Endodermal cell (in vitro differentiated cells): Measurements from ENCODE around the gene KIF3A. TPM values are rescaled to one million over a fixed set of nuclear protein-coding genes. Genes with fewer than 3 reads are reported as not detected.

Experiments used
- DNase-seq: peaks from one replicate; pipeline ENCODE4 v3.0.0-alpha.2; 2017
- H3K27ac ChIP-seq: 2 replicates; pipeline ENCODE4 v1.5.1; 2013; ENCODE audit warnings: mild to moderate bottlenecking, low read depth, low read length, moderate library complexity
- H3K27me3 ChIP-seq: 2 replicates; pipeline ENCODE4 v1.6.1; 2013; ENCODE audit warnings: mild to moderate bottlenecking, low read length, moderate library complexity; ENCODE audit not compliant: insufficient read depth, control insufficient read depth, poor library complexity, severe bottlenecking
- H3K36me3 ChIP-seq: 2 replicates; pipeline ENCODE4 v1.7.0; 2013; ENCODE audit warnings: mild to moderate bottlenecking, low read length, moderate library complexity; ENCODE audit not compliant: control insufficient read depth, insufficient read depth
- H3K4me1 ChIP-seq: one replicate; pipeline ENCODE4 v1.7.0; 2013; ENCODE audit warnings: low read length; ENCODE audit not compliant: control insufficient read depth, insufficient read depth
- H3K4me3 ChIP-seq: 2 replicates; pipeline ENCODE4 v1.5.1; 2013; ENCODE audit warnings: mild to moderate bottlenecking, low read length, moderate library complexity
- H3K9ac ChIP-seq: 2 replicates; pipeline ENCODE4 v1.6.1; 2013; ENCODE audit warnings: mild to moderate bottlenecking, low read length, moderate library complexity; ENCODE audit not compliant: poor library complexity, severe bottlenecking; ENCODE audit errors: extremely low read depth
- H3K9me3 ChIP-seq: 2 replicates; pipeline ENCODE4 v1.6.1; 2013; ENCODE audit warnings: mild to moderate bottlenecking, low read length, moderate library complexity; ENCODE audit not compliant: control insufficient read depth
- H3K27ac Mint-ChIP-seq: 2 replicates; pipeline ENCODE4 v1.8.0; 2020; ENCODE audit warnings: mixed read lengths
- H3K27me3 Mint-ChIP-seq: 2 replicates; pipeline ENCODE4 v1.8.0; 2021; ENCODE audit warnings: mild to moderate bottlenecking, mixed read lengths; ENCODE audit not compliant: insufficient read depth
- H3K36me3 Mint-ChIP-seq: 2 replicates; pipeline ENCODE4 v1.8.0; 2020; ENCODE audit warnings: low read depth, mixed read lengths
- H3K4me1 Mint-ChIP-seq: 2 replicates; pipeline ENCODE4 v1.8.0; 2020; ENCODE audit warnings: mixed read lengths
- H3K4me3 Mint-ChIP-seq: 2 replicates; pipeline ENCODE4 v1.8.0; 2020; ENCODE audit warnings: mild to moderate bottlenecking, moderate library complexity, mixed read lengths
- H3K9me3 Mint-ChIP-seq: 2 replicates; pipeline ENCODE4 v1.8.0; 2020; ENCODE audit warnings: mild to moderate bottlenecking, mixed read lengths
- CTCF ChIP-seq: fragments of 200-600 bp; sonication (generic); conservative IDR thresholded peaks from 2 replicates; pipeline ENCODE4 v1.5.0; 2021; ENCODE audit warnings: antibody characterized with exemption, mild to moderate bottlenecking
- WGBS, 2 experiments: methylation state at CpG; one replicate each; pipeline versions ENCODE4 v1.1.5 to v1.1.7; 2013; ENCODE audit warnings: missing lambda C conversion rate in 2 of 2, mixed read lengths in 1 of 2; ENCODE audit not compliant: insufficient coverage in 1 of 2, insufficient read length in 1 of 2; 5-methylcytosine and 5-hydroxymethylcytosine counted together
- total RNA-seq, 2 donors: library from RNA; stranded (reverse); fragmentation: NEBNext Ultra II Directional in 1 of 2; extraction: Animal tissue kit (Norgen Biotek cat#: 25700) in 1 of 2; gene quantifications; 2 replicates in 1 of 2; 3 replicates in 1 of 2; pipeline ENCODE4 v1.2.1, GENCODE V29; 2021

KIF3A gene
- total RNA-seq, 2 donors from 2014 or later: 19.6 to 25.2 TPM

GRCh38 chr5:132759114-132760048 is 22.0 kb upstream of the KIF3A start:
- DNase-seq: peak; percentile 27
- H3K4me1 ChIP-seq: no peaks in the 10 kb centered on the region
- WGBS, 2 experiments: 90 to 91% methylated on average over 7 to 13 of the region's 13 CpGs
- no peak overlapping the region for H3K4me3 ChIP-seq
- no peaks in the 10 kb centered on the region for H3K27me3 ChIP-seq
- Mint-ChIP-seq H3K27me3 (peaks cover 2% of the 10 kb centered on the region), H3K27ac (no peak overlapping the region), H3K36me3 (peaks cover 41% of the 10 kb centered on the region), H3K4me3 (no peak overlapping the region), H3K4me1 (peaks cover 7% of the 10 kb centered on the region), H3K9me3 (no peaks in the 10 kb centered on the region)
- no peak overlapping the region for H3K27ac ChIP-seq
- peaks cover 28% of the 10 kb centered on the region for H3K36me3 ChIP-seq
- no peak overlapping the region for H3K9ac ChIP-seq
- no peaks in the 10 kb centered on the region for H3K9me3 ChIP-seq
- no peak for TF ChIP-seq CTCF

GRCh38 chr5:132758451-132758850 is 21.1 kb upstream of the KIF3A start:
- Histone ChIP-seq H3K36me3 (peaks cover 22% of the 10 kb centered on the region), H3K9me3 (no peaks in the 10 kb centered on the region), H3K27me3 (no peaks in the 10 kb centered on the region), H3K27ac (no peak overlapping the region), H3K9ac (no peak overlapping the region), H3K4me1 (no peaks in the 10 kb centered on the region), H3K4me3 (no peak overlapping the region)
- WGBS, 2 experiments: 91 to 95% methylated on average over 10 to 13 of the region's 13 CpGs
- H3K9me3 Mint-ChIP-seq: no peaks in the 10 kb centered on the region
- H3K4me1 Mint-ChIP-seq: peaks cover 10% of the 10 kb centered on the region
- peak; percentile 28 for DNase-seq
- no peak overlapping the region for H3K27ac Mint-ChIP-seq
- no peak overlapping the region for H3K4me3 Mint-ChIP-seq
- TF ChIP-seq CTCF: no peak
- H3K27me3 Mint-ChIP-seq: peaks cover 2% of the 10 kb centered on the region
- peaks cover 35% of the 10 kb centered on the region for H3K36me3 Mint-ChIP-seq

- H3K4me3 ChIP-seq: no peak overlapping the region
- Mint-ChIP-seq H3K4me3 (no peak overlapping the region), H3K27me3 (peaks cover 11% of the 10 kb centered on the region), H3K36me3 (peaks cover 30% of the 10 kb centered on the region), H3K4me1 (peaks cover 11% of the 10 kb centered on the region), H3K27ac (no peak overlapping the region), H3K9me3 (no peaks in the 10 kb centered on the region)
- peaks cover 12% of the 10 kb centered on the region for H3K36me3 ChIP-seq
- no peak overlapping the region for H3K9ac ChIP-seq
- peak; percentile 34 for DNase-seq
- TF ChIP-seq CTCF: no peak
- H3K27ac ChIP-seq: no peak overlapping the region
- no peaks in the 10 kb centered on the region for H3K4me1 ChIP-seq
- WGBS, 2 experiments: 89 to 90% methylated on average over 5 of the region's 5 CpGs
- H3K27me3 ChIP-seq: peaks cover 8% of the 10 kb centered on the region
- no peaks in the 10 kb centered on the region for H3K9me3 ChIP-seq
Measured at GRCh38 chr5:132756542-132756941, 19.2 kb upstream of the KIF3A start.
